ENCODE results near the gene TMEM179. TPM values are rescaled to one million over a fixed set of nuclear protein-coding genes. Genes with fewer than 3 reads are reported as not detected.

The TMEM179 gene
- total and polyA plus RNA-seq, 2 donors (not counting 3 experiments of a cell fraction or from before 2014, with no cell fraction given) = 0.14 TPM; not detected in 1

DNA sequence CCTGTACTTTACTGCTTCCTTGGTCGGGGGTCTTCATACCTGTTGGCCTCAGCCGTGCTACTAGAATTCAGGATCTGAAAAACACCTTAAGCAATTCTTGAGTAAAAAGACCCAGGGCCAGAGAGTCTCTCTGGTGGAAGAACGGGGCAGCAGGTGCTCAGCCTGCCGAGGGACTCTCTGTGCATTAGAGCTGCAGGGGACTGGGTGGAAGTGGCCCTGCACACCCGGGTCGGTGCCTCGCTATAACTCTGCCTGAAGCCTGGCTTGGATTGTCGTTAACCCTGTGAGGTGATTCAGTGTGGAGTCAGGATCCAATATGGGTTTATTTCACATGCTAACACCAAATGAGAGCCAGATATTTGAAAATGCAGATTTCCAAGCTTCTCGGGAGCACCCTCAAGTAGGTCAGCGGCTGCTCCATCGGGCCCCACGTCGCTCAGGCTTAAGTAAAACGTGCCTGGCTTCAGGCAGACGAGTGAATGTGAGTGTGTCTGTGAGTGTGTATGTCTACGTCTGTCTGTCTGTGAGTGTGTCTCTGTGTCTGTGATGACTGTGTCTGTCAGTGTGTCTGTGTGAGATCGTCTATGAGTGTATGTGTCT, 60.1 kb downstream of the TMEM179 start:
- ChIA-PET CTCF (no interaction called here), POLR2A (no interaction called here)
- H3K36me3 ChIP-seq (ENCODE audit: control insufficient read depth in 2 of 2, extremely low read depth in 1 of 2, insufficient read depth in 2 of 2, low read length in 2 of 2) = no peaks in the 10 kb centered on the region
- no peak overlapping the region for H3K4me3 ChIP-seq (replicated peaks in 1 of 3; ENCODE audit: insufficient read depth in 1 of 3, low read depth in 1 of 3, low read length in 3 of 3)
- dilution Hi-C loops (cut with MboI; ENCODE audit: extremely low pct_ligation_motif_present, low sequenced_read_pairs) (no loop called here), intact Hi-C loops (cut with micrococcal nuclease) (no loop called here)
- H3K79me2 ChIP-seq (ENCODE audit: control insufficient read depth, insufficient read depth, low read length) = no peaks in the 10 kb centered on the region
- no peak overlapping the region for H3K4me2 ChIP-seq (ENCODE audit: insufficient read depth, low read length)
- no peak overlapping the region for H3K27ac ChIP-seq (ENCODE audit: insufficient read depth, low read depth, low read length)
- FAIRE-seq (no peak), DNase-seq (ENCODE audit: low read depth, low spot score) (no peak)
- no peak overlapping the region for H3K9ac ChIP-seq (replicated peaks; ENCODE audit: extremely low read depth, insufficient read depth, low read length)
- BruUV-seq (replicated peaks) = no TSS peak
- H3K4me1 ChIP-seq (ENCODE audit: control insufficient read depth, extremely low read depth, insufficient read depth, low read length) = no peaks in the 10 kb centered on the region
- H3K9me3 ChIP-seq (replicated peaks; ENCODE audit: control insufficient read depth, insufficient read depth, low read length) = no peaks in the 10 kb centered on the region
- TF ChIP-seq FOS (IDR thresholded peaks at IDR 0.05; ENCODE audit: borderline replicate concordance, insufficient read depth, low read length) = no peak
- TF ChIP-seq EZH2 (IDR thresholded peaks at IDR 0.05; ENCODE audit: borderline replicate concordance, low read depth, low read length, severe bottlenecking) = no peak
- TF ChIP-seq GATA2 (IDR thresholded peaks at IDR 0.05; ENCODE audit: insufficient read depth, insufficient read length, low read depth, low read length) = no peak
- no peak for TF ChIP-seq POLR2AphosphoS5 (IDR thresholded peaks at IDR 0.05; ENCODE audit: insufficient read depth, low read depth, low read length)
- no peak for TF ChIP-seq MYC (IDR thresholded peaks at IDR 0.05; ENCODE audit: low read depth, low read length)
- TF ChIP-seq JUN (IDR thresholded peaks at IDR 0.05; ENCODE audit: borderline replicate concordance, insufficient read depth, insufficient read length, low read depth) = no peak
- no peak for TF ChIP-seq POLR2A (IDR thresholded peaks at IDR 0.05; ENCODE audit: low read depth, low read length)
- no peaks in the 10 kb centered on the region for H4K20me1 ChIP-seq (replicated peaks; ENCODE audit: control insufficient read depth, extremely low read depth, insufficient read depth, low read length)
- no peak overlapping the region for H2AFZ ChIP-seq (ENCODE audit: low read depth, low read length)
- H3K27me3 ChIP-seq (ENCODE audit: control insufficient read depth in 2 of 2, insufficient read depth in 2 of 2, low read length in 2 of 2) = peaks cover 3 to 6% of the 10 kb centered on the region in 2 experiments
- no peaks in the 10 kb centered on the region for H3K9me1 ChIP-seq (replicated peaks; ENCODE audit: control insufficient read depth, extremely low read depth, insufficient read depth, low read length)

Measured in endothelial cell of umbilical vein (primary cell).